ENCODE results near the gene WSB2. TPM values are rescaled to one million over a fixed set of nuclear protein-coding genes. Genes with fewer than 3 reads are reported as not detected.
"Not testable (repeated sequence)": the region's sequence is repeated elsewhere in the genome, so short reads cannot be mapped to it uniquely, and the experiment has no call there.

The WSB2 gene
- total and polyA plus RNA-seq, 2 experiments from 2014 or later = 31.7 to 38.0 TPM

DNA sequence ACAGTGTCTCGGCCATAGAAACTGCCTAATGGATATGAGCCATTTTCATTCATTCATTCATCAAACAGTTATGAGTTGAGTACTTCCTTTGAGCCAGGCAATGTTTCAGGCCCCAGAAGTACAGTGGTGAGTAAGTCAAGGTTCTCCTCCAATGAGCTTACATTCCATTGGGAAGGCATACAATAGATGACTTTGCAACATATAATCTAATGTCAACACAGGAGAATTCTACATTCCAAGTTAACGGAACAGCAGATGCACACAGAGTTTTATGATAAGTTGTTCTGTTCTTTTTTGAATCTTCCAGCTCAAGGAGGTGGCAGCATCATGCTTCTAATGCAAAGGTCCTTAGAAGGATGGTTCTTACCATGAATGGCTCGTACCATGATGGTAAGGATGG lies 47.7 kb downstream of the WSB2 start:
- H3K4me3 ChIP-seq = no peak overlapping the region
- no peaks in the 10 kb centered on the region for H3K9me3 ChIP-seq (ENCODE audit: low read depth)
- TF ChIP-seq, protein P1, sequence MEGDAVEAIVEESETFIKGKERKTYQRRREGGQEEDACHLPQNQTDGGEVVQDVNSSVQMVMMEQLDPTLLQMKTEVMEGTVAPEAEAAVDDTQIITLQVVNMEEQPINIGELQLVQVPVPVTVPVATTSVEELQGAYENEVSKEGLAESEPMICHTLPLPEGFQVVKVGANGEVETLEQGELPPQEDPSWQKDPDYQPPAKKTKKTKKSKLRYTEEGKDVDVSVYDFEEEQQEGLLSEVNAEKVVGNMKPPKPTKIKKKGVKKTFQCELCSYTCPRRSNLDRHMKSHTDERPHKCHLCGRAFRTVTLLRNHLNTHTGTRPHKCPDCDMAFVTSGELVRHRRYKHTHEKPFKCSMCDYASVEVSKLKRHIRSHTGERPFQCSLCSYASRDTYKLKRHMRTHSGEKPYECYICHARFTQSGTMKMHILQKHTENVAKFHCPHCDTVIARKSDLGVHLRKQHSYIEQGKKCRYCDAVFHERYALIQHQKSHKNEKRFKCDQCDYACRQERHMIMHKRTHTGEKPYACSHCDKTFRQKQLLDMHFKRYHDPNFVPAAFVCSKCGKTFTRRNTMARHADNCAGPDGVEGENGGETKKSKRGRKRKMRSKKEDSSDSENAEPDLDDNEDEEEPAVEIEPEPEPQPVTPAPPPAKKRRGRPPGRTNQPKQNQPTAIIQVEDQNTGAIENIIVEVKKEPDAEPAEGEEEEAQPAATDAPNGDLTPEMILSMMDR (IDR thresholded peaks at IDR 0.05; ENCODE audit: low read depth, low read length) = no peak
- no peak overlapping the region for H3K27ac ChIP-seq
- H3K4me1 ChIP-seq (ENCODE audit: low read depth) = peaks cover 9% of the 10 kb centered on the region
- H3K36me3 ChIP-seq = no peaks in the 10 kb centered on the region
- DNase-seq (ENCODE audit: low read depth in 1 of 2, low spot score in 1 of 2) = no peak
- no peaks in the 10 kb centered on the region for H3K27me3 ChIP-seq

DNA sequence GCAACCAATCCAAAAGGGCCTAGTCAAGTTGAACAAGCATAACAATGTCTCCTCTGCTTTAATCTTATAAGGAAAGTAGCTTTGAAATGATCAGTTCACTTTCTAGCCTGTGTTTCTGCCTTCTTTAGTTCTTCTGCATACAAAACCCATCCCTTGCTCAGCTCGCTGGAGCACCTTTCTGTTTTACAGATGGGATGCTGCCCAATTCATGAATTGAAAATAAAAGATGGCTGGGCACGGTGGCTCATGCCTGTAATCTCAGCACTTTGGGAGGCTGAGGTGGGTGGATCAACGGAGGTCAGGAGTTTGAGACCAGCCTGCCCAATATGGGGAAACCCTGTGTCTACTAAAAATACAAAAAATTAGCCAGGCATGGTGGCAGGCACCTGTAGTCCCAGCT lies 49.0 kb downstream of the WSB2 start:
- no peak for DNase-seq (ENCODE audit: low read depth in 1 of 2, low spot score in 1 of 2)
- Histone ChIP-seq H3K4me3 (no peak overlapping the region), H3K36me3 (no peaks in the 10 kb centered on the region)

DNA sequence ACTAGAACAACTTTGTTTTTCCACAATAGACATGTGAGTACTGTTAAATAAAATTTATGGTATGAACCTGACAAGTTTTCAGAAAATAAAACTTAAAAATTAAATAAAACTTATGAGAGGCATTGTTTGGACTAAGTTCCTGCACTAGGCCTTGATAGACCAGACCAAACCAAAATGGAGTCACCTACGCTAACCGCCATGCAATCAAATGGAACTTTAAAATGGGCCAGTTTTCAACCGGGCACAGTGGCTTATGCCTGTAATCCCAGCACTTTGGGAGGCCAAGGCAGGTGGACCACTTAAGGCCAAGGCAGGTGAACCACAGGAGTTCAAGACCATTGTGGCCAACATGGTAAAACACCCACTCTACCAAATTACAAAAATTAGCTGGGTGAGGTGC lies 49.6 kb downstream of the WSB2 start:
- Histone ChIP-seq H3K36me3 (no peaks in the 10 kb centered on the region), H3K27me3 (no peaks in the 10 kb centered on the region), H3K9me3 (ENCODE audit: low read depth) (no peaks in the 10 kb centered on the region), H3K4me3 (no peak overlapping the region), H3K4me1 (ENCODE audit: low read depth) (peaks cover 9% of the 10 kb centered on the region), H3K27ac (no peak overlapping the region)
- DNase-seq (ENCODE audit: low read depth in 1 of 2, low spot score in 1 of 2) = no peak
- TF ChIP-seq, protein P1 (IDR thresholded peaks at IDR 0.05; ENCODE audit: low read depth, low read length) = no peak

More for the DNA sequence above, 49.0 kb downstream of the WSB2 start:
- Histone ChIP-seq H3K27ac (no peak overlapping the region), H3K27me3 (no peaks in the 10 kb centered on the region), H3K9me3 (ENCODE audit: low read depth) (no peaks in the 10 kb centered on the region), H3K4me1 (ENCODE audit: low read depth) (peaks cover 9% of the 10 kb centered on the region)
- TF ChIP-seq, protein P1 (IDR thresholded peaks at IDR 0.05; ENCODE audit: low read depth, low read length) = no peak

DNA sequence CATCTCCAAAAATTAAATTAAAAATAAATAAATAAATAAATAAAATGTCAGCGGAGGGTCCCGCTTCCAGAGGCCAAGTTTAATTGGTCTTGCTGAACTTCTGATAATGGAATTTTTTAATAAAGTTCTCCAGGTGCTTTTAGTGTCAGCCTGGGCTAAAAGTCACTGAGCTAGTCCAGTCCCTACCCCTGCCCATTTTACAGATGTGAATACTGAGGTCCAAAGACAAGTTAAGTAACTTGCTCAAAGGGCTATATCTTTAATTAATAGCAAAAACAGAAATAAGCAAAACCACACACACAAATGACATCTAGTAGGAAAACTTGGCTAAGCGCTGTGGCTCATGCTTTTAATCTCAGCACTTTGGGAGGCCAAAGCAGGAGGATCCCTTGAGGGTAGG lies 50.1 kb downstream of the WSB2 start:
- Histone ChIP-seq H3K4me1 (ENCODE audit: low read depth) (peaks cover 8% of the 10 kb centered on the region), H3K9me3 (ENCODE audit: low read depth) (no peaks in the 10 kb centered on the region), H3K4me3 (no peak overlapping the region), H3K36me3 (no peaks in the 10 kb centered on the region), H3K27me3 (no peaks in the 10 kb centered on the region), H3K27ac (no peak overlapping the region)
- DNase-seq (ENCODE audit: low read depth in 1 of 2, low spot score in 1 of 2) = no peak
- TF ChIP-seq, protein P1 (IDR thresholded peaks at IDR 0.05; ENCODE audit: low read depth, low read length) = no peak

DNA sequence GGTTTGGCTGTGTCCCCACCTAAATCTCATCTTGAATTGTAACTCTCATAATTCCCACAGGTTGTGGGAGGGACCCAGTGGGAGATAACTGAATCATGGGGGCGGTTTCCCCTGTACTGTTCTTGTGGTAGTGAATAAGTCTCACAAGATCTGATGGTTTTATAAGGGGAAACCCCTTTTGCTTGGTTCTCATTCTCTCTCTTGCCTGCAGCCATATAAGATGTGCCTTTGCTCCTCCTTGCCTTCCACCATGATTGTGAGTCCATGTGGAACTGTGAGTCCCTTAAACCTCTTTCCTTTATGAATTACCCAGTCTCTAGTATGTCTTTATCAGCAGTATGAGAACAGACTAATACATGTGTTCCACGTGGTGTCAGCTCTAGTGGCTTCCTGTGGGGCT lies 61.2 kb downstream of the WSB2 start:
- DNase-seq (ENCODE audit: low read depth in 1 of 2, low spot score in 1 of 2); H3K27ac ChIP-seq; H3K4me1 ChIP-seq (ENCODE audit: low read depth); H3K4me3 ChIP-seq; H3K9me3 ChIP-seq (ENCODE audit: low read depth); H3K36me3 ChIP-seq; H3K27me3 ChIP-seq: not testable (repeated sequence)

DNA sequence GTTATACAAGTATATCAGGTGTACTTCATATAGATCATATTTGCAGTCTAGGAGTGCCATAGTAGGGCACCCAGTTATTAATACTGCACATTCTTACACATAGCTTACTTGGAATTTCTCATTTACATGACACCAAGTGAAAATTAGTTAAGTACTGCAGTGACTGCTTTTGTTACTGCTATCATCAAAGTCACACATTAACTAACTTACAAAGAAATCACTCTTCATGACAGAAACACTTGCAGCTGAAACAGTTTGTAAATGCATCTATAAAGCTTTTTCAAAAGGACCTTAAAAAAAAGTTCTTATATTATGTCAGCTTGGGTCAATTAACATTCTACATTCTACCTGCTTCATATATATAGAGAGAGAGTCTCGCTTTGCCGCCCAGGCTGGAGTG lies 62.3 kb downstream of the WSB2 start:
- TF ChIP-seq, protein P1 (IDR thresholded peaks at IDR 0.05; ENCODE audit: low read depth, low read length) = no peak
- DNase-seq (ENCODE audit: low read depth in 1 of 2, low spot score in 1 of 2) = no peak
- no peak overlapping the region for H3K4me3 ChIP-seq

More for the DNA sequence above, 62.3 kb downstream of the WSB2 start:
- H3K36me3 ChIP-seq = no peaks in the 10 kb centered on the region
- H3K4me1 ChIP-seq (ENCODE audit: low read depth) = no peaks in the 10 kb centered on the region
- no peak overlapping the region for H3K27ac ChIP-seq
- no peaks in the 10 kb centered on the region for H3K9me3 ChIP-seq (ENCODE audit: low read depth)
- no peaks in the 10 kb centered on the region for H3K27me3 ChIP-seq
